ENCODE measurements around the gene CHD2. TPM values are rescaled to one million over a fixed set of nuclear protein-coding genes. Genes with fewer than 3 reads are reported as not detected.
A peak's percentile ranks its signal among the peaks of the same experiment; 100 is the strongest.

Gene CHD2
- total RNA-seq, 2 donors from 2014 or later = 63.9 to 70.0 TPM

- intact Hi-C loops (cut with DNase I) = loop anchor here (10.0 kb wide), 1 partner anchor 134 kb away; no protein-coding TSS in a partner anchor
- H3K36me3 ChIP-seq (replicated peaks in 1 of 2; ENCODE audit: insufficient read depth in 1 of 2, low read depth in 2 of 2) = peaks cover 0 to 9% of the 10 kb centered on the region in 2 donors
- 70 to 74% methylated on average over 6 of the region's 6 CpGs for WGBS, 2 donors
- H3K4me1 ChIP-seq = peaks cover 26% of the 10 kb centered on the region
- TF ChIP-seq POLR2A (IDR thresholded peaks at IDR 0.05) (no peak), CTCF (IDR thresholded peaks at IDR 0.05) (no peak)
- ATAC-seq = no peak
- no peak overlapping the region for H3K4me3 ChIP-seq
- no peaks in the 10 kb centered on the region for H3K27me3 ChIP-seq
- H3K9me3 ChIP-seq = no peaks in the 10 kb centered on the region
- peak overlapping the region in 3 of 4 donors; percentile 16 to 61 (median 21) for H3K27ac ChIP-seq
- no peak for DNase-seq
Observed at GRCh38 chr15:92929002-92929401, 28.9 kb downstream of the CHD2 start.

- peaks cover 26% of the 10 kb centered on the region for H3K4me1 ChIP-seq
- TF ChIP-seq CTCF (IDR thresholded peaks at IDR 0.05) (no peak), POLR2A (IDR thresholded peaks at IDR 0.05) (no peak)
- H3K27me3 ChIP-seq = no peaks in the 10 kb centered on the region
- DNase-seq (no peak), ATAC-seq (peak; percentile 80)
- 18 to 24% methylated on average over 3 of the region's 3 CpGs for WGBS, 2 donors
- H3K27ac ChIP-seq = peak overlapping the region; percentile 46 to 65 (median 60)
- H3K4me3 ChIP-seq = no peak overlapping the region
- intact Hi-C loops (cut with DNase I) = no loop called here
- H3K36me3 ChIP-seq (replicated peaks in 1 of 2; ENCODE audit: insufficient read depth in 1 of 2, low read depth in 2 of 2) = peaks cover 0 to 3% of the 10 kb centered on the region in 2 donors
- H3K9me3 ChIP-seq = no peaks in the 10 kb centered on the region
Observed at GRCh38 chr15:92930054-92930621, 30.0 kb downstream of the CHD2 start.

GRCh38 chr15:92930776-92931175, 30.7 kb downstream of the CHD2 start:
- H3K27me3 ChIP-seq = no peaks in the 10 kb centered on the region
- H3K4me3 ChIP-seq = no peak overlapping the region
- ATAC-seq (peak; percentile 26), DNase-seq (no peak)
- TF ChIP-seq POLR2A (IDR thresholded peaks at IDR 0.05) (no peak), CTCF (IDR thresholded peaks at IDR 0.05) (no peak)
- intact Hi-C loops (cut with DNase I) = no loop called here
- WGBS, 2 donors = 23 to 25% methylated on average over 1 of the region's 1 CpG
- peaks cover 31% of the 10 kb centered on the region for H3K4me1 ChIP-seq
- H3K9me3 ChIP-seq = no peaks in the 10 kb centered on the region
- peaks cover 0 to 7% of the 10 kb centered on the region in 2 donors for H3K36me3 ChIP-seq (replicated peaks in 1 of 2; ENCODE audit: insufficient read depth in 1 of 2, low read depth in 2 of 2)
- peak overlapping the region; percentile 46 to 65 (median 60) for H3K27ac ChIP-seq

GRCh38 chr15:92932946-92933649, 33.0 kb downstream of the CHD2 start:
- intact Hi-C loops (cut with DNase I) = no loop called here
- ATAC-seq (no peak), DNase-seq (no peak)
- Histone ChIP-seq H3K4me3 (no peak overlapping the region), H3K9me3 (no peaks in the 10 kb centered on the region), H3K27me3 (no peaks in the 10 kb centered on the region), H3K36me3 (replicated peaks in 1 of 2; ENCODE audit: insufficient read depth in 1 of 2, low read depth in 2 of 2) (peaks cover 0 to 11% of the 10 kb centered on the region in 2 donors), H3K4me1 (peaks cover 49% of the 10 kb centered on the region), H3K27ac (no peak overlapping the region)
- WGBS, 2 donors = 95% methylated on average over 8 of the region's 8 CpGs
- TF ChIP-seq CTCF (IDR thresholded peaks at IDR 0.05) (no peak), POLR2A (IDR thresholded peaks at IDR 0.05) (no peak)
